ENCODE data around the gene TOR1AIP2. TPM values are rescaled to one million over a fixed set of nuclear protein-coding genes. Genes with fewer than 3 reads are reported as not detected.

Gene TOR1AIP2
- total and polyA plus RNA-seq, 7 donors: 4.2 to 47.9 (median 43.2) TPM

DNA sequence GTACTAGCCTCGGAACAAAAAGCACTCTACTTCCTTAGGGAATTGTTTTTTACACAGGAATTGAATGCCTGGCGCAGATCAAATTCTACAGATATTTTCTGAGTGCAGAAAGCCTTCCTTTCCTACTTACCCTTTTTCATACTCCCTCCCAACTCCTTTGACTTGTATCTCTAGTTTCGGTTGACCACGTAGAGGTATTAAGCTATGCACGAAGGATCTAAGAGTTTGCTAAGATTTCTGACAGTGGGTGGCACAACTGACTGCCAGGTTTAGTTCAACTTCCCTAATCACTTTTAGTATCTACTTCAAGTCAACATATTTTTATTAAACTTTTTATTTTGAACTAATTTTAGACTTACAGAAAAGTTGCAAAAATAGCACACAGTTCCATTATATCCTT, 5.0 kb downstream of the TOR1AIP2 start:
- DNase-seq: no peak
- Histone ChIP-seq H3K27ac (peak overlapping the region in 1 of 4 donors; percentile 32), H3K27me3 (no peaks in the 10 kb centered on the region), H3K9me3 (no peaks in the 10 kb centered on the region), H3K4me3 (no peak overlapping the region), H3K4me1 (peaks cover 0 to 65% (median 39%) of the 10 kb centered on the region in 4 donors), H3K36me3 (peaks cover 0 to 32% (median 5%) of the 10 kb centered on the region in 4 donors)
- no peak for TF ChIP-seq POLR2A (IDR thresholded peaks at IDR 0.05)
- TF ChIP-seq CTCF (IDR thresholded peaks at IDR 0.05): no peak
- TF ChIP-seq POLR2AphosphoS5 (IDR thresholded peaks at IDR 0.05): no peak
- no peak for TF ChIP-seq EP300 (IDR thresholded peaks at IDR 0.05)
- intact Hi-C loops (cut with DNase I): no loop called here
- WGBS, 2 donors: 85 to 94% methylated on average over 5 of the region's 5 CpGs

DNA sequence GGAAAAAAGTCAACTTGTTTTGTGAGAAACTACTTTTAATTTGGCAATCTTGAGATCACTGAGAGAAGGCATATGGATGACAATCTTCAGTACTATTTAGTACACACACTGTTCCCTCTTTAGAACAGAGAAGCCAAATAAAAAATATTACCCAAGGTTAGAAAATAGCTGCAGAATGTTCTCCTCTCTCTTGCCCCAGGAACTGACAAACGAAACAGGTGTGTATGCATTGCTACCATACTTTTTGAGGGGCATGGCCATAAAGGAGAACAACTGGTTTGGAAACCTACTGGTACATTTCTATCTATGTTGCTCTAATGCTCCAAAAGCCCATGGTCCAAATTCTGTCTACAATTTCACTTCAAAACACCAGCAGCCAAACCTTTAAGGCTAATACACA, 5.7 kb downstream of the TOR1AIP2 start:
- H3K36me3 ChIP-seq: peaks cover 0 to 32% (median 5%) of the 10 kb centered on the region in 4 donors
- peak overlapping the region in 1 of 4 donors; percentile 32 for H3K27ac ChIP-seq
- no peak for TF ChIP-seq CTCF (IDR thresholded peaks at IDR 0.05)
- no peak for TF ChIP-seq POLR2AphosphoS5 (IDR thresholded peaks at IDR 0.05)
- TF ChIP-seq EP300 (IDR thresholded peaks at IDR 0.05): no peak
- no peak for TF ChIP-seq POLR2A (IDR thresholded peaks at IDR 0.05)
- WGBS, 2 donors: 55 to 79% methylated on average over 1 of the region's 1 CpG
- DNase-seq: no peak
- intact Hi-C loops (cut with DNase I): no loop called here
- no peaks in the 10 kb centered on the region for H3K27me3 ChIP-seq
- no peak overlapping the region for H3K4me3 ChIP-seq
- H3K4me1 ChIP-seq: peaks cover 0 to 64% (median 36%) of the 10 kb centered on the region in 4 donors
- no peaks in the 10 kb centered on the region for H3K9me3 ChIP-seq

DNA sequence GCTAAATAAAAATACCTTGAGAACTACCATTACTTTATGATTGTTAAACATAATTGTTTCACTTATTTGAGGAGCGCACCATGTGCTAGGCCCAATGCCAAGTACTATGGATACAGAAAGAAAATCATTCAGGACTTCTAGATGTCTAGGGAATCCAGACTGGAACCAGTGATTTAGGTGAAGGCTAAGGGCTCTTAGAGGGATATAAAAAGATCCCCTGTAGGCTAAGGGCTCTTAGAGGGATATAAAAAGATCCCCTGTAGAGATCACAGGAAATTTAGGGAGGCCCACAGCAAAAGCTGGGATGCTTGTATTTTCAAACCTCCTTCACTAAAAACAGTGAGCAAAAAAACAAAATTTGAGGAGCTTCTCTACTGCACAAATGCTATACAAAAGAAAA, 6.7 kb downstream of the TOR1AIP2 start:
- peak overlapping the region in 1 of 4 donors; percentile 32 for H3K27ac ChIP-seq
- peaks cover 0 to 41% (median 5%) of the 10 kb centered on the region in 4 donors for H3K36me3 ChIP-seq
- H3K4me3 ChIP-seq: no peak overlapping the region
- no peaks in the 10 kb centered on the region for H3K9me3 ChIP-seq
- DNase-seq: no peak
- 72 to 86% methylated on average over 1 of the region's 1 CpG for WGBS, 2 donors
- no peak for TF ChIP-seq POLR2AphosphoS5 (IDR thresholded peaks at IDR 0.05)
- no peak for TF ChIP-seq POLR2A (IDR thresholded peaks at IDR 0.05)
- no peak for TF ChIP-seq CTCF (IDR thresholded peaks at IDR 0.05)
- no peak for TF ChIP-seq EP300 (IDR thresholded peaks at IDR 0.05)
- peaks cover 0 to 54% (median 26%) of the 10 kb centered on the region in 4 donors for H3K4me1 ChIP-seq
- no peaks in the 10 kb centered on the region for H3K27me3 ChIP-seq
- intact Hi-C loops (cut with DNase I): no loop called here

GRCh38 chr1:179867493-179868330, 9.9 kb downstream of the TOR1AIP2 start:
- Histone ChIP-seq H3K9me3 (no peaks in the 10 kb centered on the region), H3K4me3 (no peak overlapping the region), H3K4me1 (peaks cover 0 to 26% (median 15%) of the 10 kb centered on the region in 4 donors), H3K27ac (no peak overlapping the region), H3K27me3 (no peaks in the 10 kb centered on the region), H3K36me3 (peaks cover 6 to 54% (median 10%) of the 10 kb centered on the region in 4 donors)
- DNase-seq: no peak
- intact Hi-C loops (cut with DNase I): loop anchor here (5.0 kb wide), 1 partner anchor 310 kb away; no protein-coding TSS in a partner anchor
- TF ChIP-seq POLR2AphosphoS5 (IDR thresholded peaks at IDR 0.05): no peak
- no peak for TF ChIP-seq EP300 (IDR thresholded peaks at IDR 0.05)
- TF ChIP-seq CTCF (IDR thresholded peaks at IDR 0.05): peak; percentile 13 to 60 (median 58)
- 6 to 11% methylated on average over 1 of the region's 1 CpG for WGBS, 2 donors
